ENCODE data around the gene DAB2IP.

DAB2IP gene

DNA sequence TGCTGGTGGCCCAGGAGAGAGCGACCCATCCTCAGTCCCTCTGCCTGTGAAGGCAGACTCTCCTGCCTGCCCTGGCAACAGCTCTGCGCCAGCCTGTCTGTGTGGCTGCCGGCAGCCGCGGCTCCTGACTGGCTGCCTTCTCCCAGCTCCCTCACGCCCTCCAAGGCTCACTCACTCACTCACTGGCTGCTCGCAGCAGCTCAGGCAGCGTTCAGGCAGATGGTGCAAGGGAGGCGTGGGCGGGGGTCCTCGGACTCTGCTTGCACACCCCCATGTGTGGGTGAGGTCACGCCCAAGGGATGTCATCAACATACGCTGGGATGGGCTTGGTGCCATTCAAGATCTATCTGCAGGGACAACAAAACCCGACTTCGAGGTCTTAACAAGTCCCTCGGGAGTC lies 66.7 kb downstream of the DAB2IP start:
- Histone ChIP-seq H3K9me3 (ENCODE audit: control insufficient read depth, low read length) (no peaks in the 10 kb centered on the region), H3K27ac (ENCODE audit: insufficient read depth, low read length, poor library complexity, severe bottlenecking) (no peak overlapping the region), H3K36me3 (ENCODE audit: control insufficient read depth, insufficient read depth, low read length) (no peaks in the 10 kb centered on the region), H3K4me3 (ENCODE audit: insufficient read depth, low read depth, low read length, poor library complexity, severe bottlenecking) (no peak overlapping the region), H3K4me1 (ENCODE audit: control insufficient read depth, insufficient read depth, low read length, poor library complexity, severe bottlenecking) (no peaks in the 10 kb centered on the region), H3K27me3 (replicated peaks; ENCODE audit: control insufficient read depth, insufficient read depth, low read length, poor library complexity, severe bottlenecking) (no peaks in the 10 kb centered on the region)
- no peak for DNase-seq

DNA sequence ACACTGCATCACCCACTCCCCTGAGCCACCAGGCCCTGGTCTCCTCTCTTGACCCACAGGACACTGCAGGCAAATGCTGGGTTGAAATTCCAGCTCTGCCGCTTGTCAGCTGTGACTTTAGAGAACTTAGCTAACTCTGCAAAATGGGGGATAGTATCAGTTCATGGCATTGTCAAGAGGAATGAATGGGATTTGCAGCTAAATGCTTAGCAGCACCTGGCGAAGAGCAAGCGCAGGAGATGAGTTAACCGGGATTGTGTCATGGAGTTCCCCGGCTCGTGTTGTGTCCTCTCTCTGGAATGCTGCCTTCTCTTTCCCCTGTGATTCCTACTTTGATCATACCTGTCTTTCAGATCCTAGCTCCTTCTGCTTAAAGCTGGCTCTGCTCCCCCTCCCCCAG lies 67.1 kb downstream of the DAB2IP start:
- no peaks in the 10 kb centered on the region for H3K9me3 ChIP-seq (ENCODE audit: control insufficient read depth, low read length)
- H3K4me3 ChIP-seq (ENCODE audit: insufficient read depth, low read depth, low read length, poor library complexity, severe bottlenecking), result no peak overlapping the region
- no peaks in the 10 kb centered on the region for H3K4me1 ChIP-seq (ENCODE audit: control insufficient read depth, insufficient read depth, low read length, poor library complexity, severe bottlenecking)
- H3K27ac ChIP-seq (ENCODE audit: insufficient read depth, low read length, poor library complexity, severe bottlenecking), result no peak overlapping the region
- no peaks in the 10 kb centered on the region for H3K36me3 ChIP-seq (ENCODE audit: control insufficient read depth, insufficient read depth, low read length)
- DNase-seq, result no peak
- H3K27me3 ChIP-seq (replicated peaks; ENCODE audit: control insufficient read depth, insufficient read depth, low read length, poor library complexity, severe bottlenecking), result no peaks in the 10 kb centered on the region

- no peaks in the 10 kb centered on the region for H3K4me1 ChIP-seq (ENCODE audit: control insufficient read depth, insufficient read depth, low read length, poor library complexity, severe bottlenecking)
- H3K27ac ChIP-seq (ENCODE audit: insufficient read depth, low read length, poor library complexity, severe bottlenecking), result no peak overlapping the region
- no peak overlapping the region for H3K4me3 ChIP-seq (ENCODE audit: insufficient read depth, low read depth, low read length, poor library complexity, severe bottlenecking)
- DNase-seq, result no peak
- no peaks in the 10 kb centered on the region for H3K36me3 ChIP-seq (ENCODE audit: control insufficient read depth, insufficient read depth, low read length)
- no peaks in the 10 kb centered on the region for H3K9me3 ChIP-seq (ENCODE audit: control insufficient read depth, low read length)
- H3K27me3 ChIP-seq (replicated peaks; ENCODE audit: control insufficient read depth, insufficient read depth, low read length, poor library complexity, severe bottlenecking), result no peaks in the 10 kb centered on the region
These were observed 69.0 kb downstream of the DAB2IP start for GRCh38 chr9:121720311-121721057.

DNA sequence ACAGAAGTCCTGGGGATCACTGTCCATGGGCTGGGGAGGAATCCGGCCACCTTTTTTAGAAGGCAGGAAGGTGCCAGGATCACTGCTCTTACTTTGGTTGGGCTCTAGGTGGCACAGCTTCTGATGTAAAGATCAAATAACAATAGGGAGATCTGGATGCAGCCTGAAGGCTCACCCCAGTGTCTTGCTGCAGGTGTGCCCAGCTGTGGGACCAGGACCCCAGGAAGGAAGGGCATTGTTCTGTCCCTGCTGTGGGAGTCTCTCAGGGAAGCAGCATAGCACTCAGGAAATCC lies 69.6 kb downstream of the DAB2IP start:
- Histone ChIP-seq H3K9me3 (ENCODE audit: control insufficient read depth, low read length) (no peaks in the 10 kb centered on the region), H3K27ac (ENCODE audit: insufficient read depth, low read length, poor library complexity, severe bottlenecking) (no peak overlapping the region), H3K27me3 (replicated peaks; ENCODE audit: control insufficient read depth, insufficient read depth, low read length, poor library complexity, severe bottlenecking) (no peaks in the 10 kb centered on the region), H3K4me1 (ENCODE audit: control insufficient read depth, insufficient read depth, low read length, poor library complexity, severe bottlenecking) (no peaks in the 10 kb centered on the region), H3K4me3 (ENCODE audit: insufficient read depth, low read depth, low read length, poor library complexity, severe bottlenecking) (no peak overlapping the region), H3K36me3 (ENCODE audit: control insufficient read depth, insufficient read depth, low read length) (no peaks in the 10 kb centered on the region)
- DNase-seq, result no peak

GRCh38 chr9:121721770-121722169 lies 70.3 kb downstream of the DAB2IP start:
- DNase-seq, result no peak
- no peaks in the 10 kb centered on the region for H3K9me3 ChIP-seq (ENCODE audit: control insufficient read depth, low read length)
- H3K36me3 ChIP-seq (ENCODE audit: control insufficient read depth, insufficient read depth, low read length), result no peaks in the 10 kb centered on the region
- no peaks in the 10 kb centered on the region for H3K27me3 ChIP-seq (replicated peaks; ENCODE audit: control insufficient read depth, insufficient read depth, low read length, poor library complexity, severe bottlenecking)
- no peak overlapping the region for H3K27ac ChIP-seq (ENCODE audit: insufficient read depth, low read length, poor library complexity, severe bottlenecking)
- H3K4me1 ChIP-seq (ENCODE audit: control insufficient read depth, insufficient read depth, low read length, poor library complexity, severe bottlenecking), result no peaks in the 10 kb centered on the region
- H3K4me3 ChIP-seq (ENCODE audit: insufficient read depth, low read depth, low read length, poor library complexity, severe bottlenecking), result no peak overlapping the region

- H3K27ac ChIP-seq (ENCODE audit: insufficient read depth, low read length, poor library complexity, severe bottlenecking), result no peak overlapping the region
- H3K36me3 ChIP-seq (ENCODE audit: control insufficient read depth, insufficient read depth, low read length), result no peaks in the 10 kb centered on the region
- no peak overlapping the region for H3K4me3 ChIP-seq (ENCODE audit: insufficient read depth, low read depth, low read length, poor library complexity, severe bottlenecking)
- H3K9me3 ChIP-seq (ENCODE audit: control insufficient read depth, low read length), result no peaks in the 10 kb centered on the region
- no peaks in the 10 kb centered on the region for H3K27me3 ChIP-seq (replicated peaks; ENCODE audit: control insufficient read depth, insufficient read depth, low read length, poor library complexity, severe bottlenecking)
- no peaks in the 10 kb centered on the region for H3K4me1 ChIP-seq (ENCODE audit: control insufficient read depth, insufficient read depth, low read length, poor library complexity, severe bottlenecking)
- no peak for DNase-seq
These were observed 73.8 kb downstream of the DAB2IP start for GRCh38 chr9:121725008-121725775.

DNA sequence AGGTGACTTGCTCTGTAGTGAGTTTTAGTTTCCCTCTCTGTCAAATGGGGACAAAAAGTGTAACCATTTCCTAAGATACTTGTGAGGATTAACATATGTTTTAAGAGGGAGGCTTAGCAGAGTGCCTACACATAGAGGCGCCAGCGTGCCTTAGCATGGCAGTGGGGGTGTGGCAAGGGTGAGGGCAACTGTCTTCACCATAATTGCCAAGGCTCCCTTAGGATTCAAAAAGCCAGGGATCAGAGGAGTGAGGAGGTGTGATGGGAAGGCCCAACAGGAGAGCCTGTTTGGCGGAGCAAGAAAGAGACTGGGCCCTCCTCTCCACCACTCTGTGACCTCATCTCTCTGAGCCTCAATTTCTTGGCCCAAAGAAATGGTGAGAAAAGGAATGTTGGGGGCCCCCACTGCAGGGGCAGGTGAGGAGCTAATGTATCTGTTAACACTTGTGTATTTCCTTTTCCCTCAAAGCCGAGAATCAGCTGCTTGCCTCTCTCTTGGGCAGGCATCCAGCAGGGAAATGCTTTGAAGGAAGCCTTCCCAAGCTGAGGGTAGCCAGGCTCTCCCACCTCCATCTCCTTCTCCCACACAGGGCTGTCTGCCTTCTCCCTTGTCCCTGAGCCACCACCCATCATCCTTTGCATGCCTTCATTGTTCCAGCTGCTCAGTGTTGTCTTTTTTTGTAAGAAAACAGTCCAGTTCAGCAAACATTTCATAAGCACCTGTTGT lies 76.0 kb downstream of the DAB2IP start:
- H3K36me3 ChIP-seq (ENCODE audit: control insufficient read depth, insufficient read depth, low read length), result no peaks in the 10 kb centered on the region
- H3K27me3 ChIP-seq (replicated peaks; ENCODE audit: control insufficient read depth, insufficient read depth, low read length, poor library complexity, severe bottlenecking), result no peaks in the 10 kb centered on the region
- DNase-seq, result no peak
- H3K27ac ChIP-seq (ENCODE audit: insufficient read depth, low read length, poor library complexity, severe bottlenecking), result no peak overlapping the region
- H3K4me1 ChIP-seq (ENCODE audit: control insufficient read depth, insufficient read depth, low read length, poor library complexity, severe bottlenecking), result no peaks in the 10 kb centered on the region
- no peaks in the 10 kb centered on the region for H3K9me3 ChIP-seq (ENCODE audit: control insufficient read depth, low read length)
- no peak overlapping the region for H3K4me3 ChIP-seq (ENCODE audit: insufficient read depth, low read depth, low read length, poor library complexity, severe bottlenecking)

DNA sequence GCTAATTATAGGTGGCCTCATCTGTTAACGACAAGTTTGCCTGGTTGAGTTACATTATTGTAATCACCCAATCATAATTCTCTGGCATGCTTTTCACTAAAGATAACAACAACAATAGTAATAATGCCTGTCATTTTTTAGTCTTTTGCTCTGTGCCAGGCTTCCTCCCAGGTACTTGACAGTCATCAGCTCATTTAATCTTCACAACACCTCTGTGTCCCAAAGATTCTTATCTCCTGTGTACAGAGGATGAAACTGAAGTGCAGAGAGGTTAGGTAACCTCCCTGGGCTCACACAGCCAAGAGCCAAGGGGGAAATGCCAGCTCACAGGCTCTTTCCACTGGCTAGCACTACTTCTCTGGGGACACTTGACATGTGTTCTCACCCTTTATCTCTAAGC lies 77.5 kb downstream of the DAB2IP start:
- no peak for DNase-seq
- Histone ChIP-seq H3K36me3 (ENCODE audit: control insufficient read depth, insufficient read depth, low read length) (no peaks in the 10 kb centered on the region), H3K4me3 (ENCODE audit: insufficient read depth, low read depth, low read length, poor library complexity, severe bottlenecking) (no peak overlapping the region), H3K27ac (ENCODE audit: insufficient read depth, low read length, poor library complexity, severe bottlenecking) (no peak overlapping the region), H3K4me1 (ENCODE audit: control insufficient read depth, insufficient read depth, low read length, poor library complexity, severe bottlenecking) (no peaks in the 10 kb centered on the region), H3K9me3 (ENCODE audit: control insufficient read depth, low read length) (no peaks in the 10 kb centered on the region), H3K27me3 (replicated peaks; ENCODE audit: control insufficient read depth, insufficient read depth, low read length, poor library complexity, severe bottlenecking) (no peaks in the 10 kb centered on the region)

- Histone ChIP-seq H3K27me3 (replicated peaks; ENCODE audit: control insufficient read depth, insufficient read depth, low read length, poor library complexity, severe bottlenecking) (no peaks in the 10 kb centered on the region), H3K4me1 (ENCODE audit: control insufficient read depth, insufficient read depth, low read length, poor library complexity, severe bottlenecking) (no peaks in the 10 kb centered on the region), H3K9me3 (ENCODE audit: control insufficient read depth, low read length) (no peaks in the 10 kb centered on the region), H3K4me3 (ENCODE audit: insufficient read depth, low read depth, low read length, poor library complexity, severe bottlenecking) (no peak overlapping the region), H3K27ac (ENCODE audit: insufficient read depth, low read length, poor library complexity, severe bottlenecking) (no peak overlapping the region), H3K36me3 (ENCODE audit: control insufficient read depth, insufficient read depth, low read length) (no peaks in the 10 kb centered on the region)
- DNase-seq, result no peak
These were observed 78.5 kb downstream of the DAB2IP start for GRCh38 chr9:121729769-121730562.

Data from effector memory CD4-positive, alpha-beta T cell (primary cell).